Activated CD8-positive, alpha-beta memory T cell treated with anti-CD3 and anti-CD28 coated beads, Interleukin-2, amount 50 U/mL, for 48 hours (primary cell): Measurements from ENCODE around the gene TRAPPC2L.
A peak's percentile ranks its signal among the peaks of the same experiment; 100 is the strongest.

Experiments used
- DNase-seq: peaks from one replicate; pipeline ENCODE4 v3.0.0-alpha.2; 2020

Gene TRAPPC2L

GRCh38 chr16:88839745-88840599 is 17.0 kb upstream of the TRAPPC2L start:
- no peak for DNase-seq

GRCh38 chr16:88840600-88841215 is 16.2 kb upstream of the TRAPPC2L start:
- no peak for DNase-seq

- no peak for DNase-seq
Observed at GRCh38 chr16:88841521-88842307, 15.2 kb upstream of the TRAPPC2L start.

- DNase-seq, result no peak
Observed at GRCh38 chr16:88842308-88842756, 14.6 kb upstream of the TRAPPC2L start.

GRCh38 chr16:88842806-88843205 is 14.1 kb upstream of the TRAPPC2L start:
- DNase-seq, result no peak

- no peak for DNase-seq
Observed at GRCh38 chr16:88843256-88843655, 13.7 kb upstream of the TRAPPC2L start.

- DNase-seq, result no peak
Observed at GRCh38 chr16:88844419-88845036, 12.4 kb upstream of the TRAPPC2L start.

GRCh38 chr16:88846088-88846487 is 10.8 kb upstream of the TRAPPC2L start:
- no peak for DNase-seq

- no peak for DNase-seq
Observed at GRCh38 chr16:88847654-88848053, 9.3 kb upstream of the TRAPPC2L start.

- no peak for DNase-seq
Observed at GRCh38 chr16:88848557-88848956, 8.4 kb upstream of the TRAPPC2L start.

GRCh38 chr16:88850531-88851199 is 6.3 kb upstream of the TRAPPC2L start:
- DNase-seq, result no peak

- no peak for DNase-seq
Observed at GRCh38 chr16:88851616-88852015, 5.3 kb upstream of the TRAPPC2L start.

- DNase-seq, result no peak
Observed at GRCh38 chr16:88853325-88853941, 3.5 kb upstream of the TRAPPC2L start.

- DNase-seq, result peak; percentile 58
Observed at GRCh38 chr16:88854306-88855111, 2.4 kb upstream of the TRAPPC2L start.

- no peak for DNase-seq
Observed at GRCh38 chr16:88855176-88855575, 1.8 kb upstream of the TRAPPC2L start.

GRCh38 chr16:88855736-88856121 is 1.2 kb upstream of the TRAPPC2L start:
- no peak for DNase-seq

GRCh38 chr16:88856122-88856827 is 652 bp upstream of the TRAPPC2L start:
- DNase-seq, result peak; percentile 64

- DNase-seq, result peak; percentile 82
Observed at GRCh38 chr16:88857728-88858339, 907 bp downstream of the TRAPPC2L start.

GRCh38 chr16:88859381-88860091 is 2.6 kb downstream of the TRAPPC2L start:
- no peak for DNase-seq
